ENCODE data around the gene HPN.

Gene HPN

GRCh38 chr19:35068941-35069634 lies 27.6 kb downstream of the HPN start:
- Histone ChIP-seq H3K27ac (ENCODE audit: low read length) (no peak overlapping the region), H3K9ac (ENCODE audit: low read length) (no peak overlapping the region), H3K9me3 (ENCODE audit: insufficient read depth, low read length) (no peaks in the 10 kb centered on the region), H3K4me2 (ENCODE audit: low read length) (0 out of 2 replicates have a peak overlapping the region, but pooled peaks have one; percentile 10), H3K4me1 (ENCODE audit: low read length) (peaks cover 11% of the 10 kb centered on the region), H3K27me3 (ENCODE audit: low read depth, low read length) (peaks cover 19% of the 10 kb centered on the region), H4K20me1 (ENCODE audit: insufficient read depth, low read length) (no peaks in the 10 kb centered on the region), H3K79me2 (ENCODE audit: low read length) (no peaks in the 10 kb centered on the region), H3K36me3 (replicated peaks; ENCODE audit: low read depth, low read length) (no peaks in the 10 kb centered on the region), H3K4me3 (ENCODE audit: low read length) (no peak overlapping the region), H2AFZ (ENCODE audit: low read depth, low read length) (no peak overlapping the region)
- no peak for TF ChIP-seq EZH2phosphoT487 (IDR thresholded peaks at IDR 0.05; ENCODE audit: low read depth)
- TF ChIP-seq CTCF (IDR thresholded peaks at IDR 0.05; ENCODE audit: low read depth, low read length), result no peak

- Histone ChIP-seq H3K27ac (ENCODE audit: low read length) (no peak overlapping the region), H3K9ac (ENCODE audit: low read length) (no peak overlapping the region)
Observed at GRCh38 chr19:35069696-35070095, 28.2 kb downstream of the HPN start.

GRCh38 chr19:35070471-35070870 lies 28.9 kb downstream of the HPN start:
- Histone ChIP-seq H3K9ac (ENCODE audit: low read length) (no peak overlapping the region), H3K9me3 (ENCODE audit: insufficient read depth, low read length) (no peaks in the 10 kb centered on the region), H3K79me2 (ENCODE audit: low read length) (no peaks in the 10 kb centered on the region), H3K36me3 (replicated peaks; ENCODE audit: low read depth, low read length) (no peaks in the 10 kb centered on the region), H2AFZ (ENCODE audit: low read depth, low read length) (no peak overlapping the region), H3K27ac (ENCODE audit: low read length) (no peak overlapping the region), H3K4me2 (ENCODE audit: low read length) (no peak overlapping the region), H4K20me1 (ENCODE audit: insufficient read depth, low read length) (no peaks in the 10 kb centered on the region), H3K27me3 (ENCODE audit: low read depth, low read length) (peaks cover 19% of the 10 kb centered on the region), H3K4me3 (ENCODE audit: low read length) (no peak overlapping the region), H3K4me1 (ENCODE audit: low read length) (peaks cover 11% of the 10 kb centered on the region)
- TF ChIP-seq CTCF (IDR thresholded peaks at IDR 0.05; ENCODE audit: low read depth, low read length) (no peak), EZH2phosphoT487 (IDR thresholded peaks at IDR 0.05; ENCODE audit: low read depth) (no peak)

More at GRCh38 chr19:35069696-35070095, 28.2 kb downstream of the HPN start:
- Histone ChIP-seq H3K4me1 (ENCODE audit: low read length) (peaks cover 11% of the 10 kb centered on the region), H3K4me3 (ENCODE audit: low read length) (no peak overlapping the region), H3K36me3 (replicated peaks; ENCODE audit: low read depth, low read length) (no peaks in the 10 kb centered on the region), H4K20me1 (ENCODE audit: insufficient read depth, low read length) (no peaks in the 10 kb centered on the region), H3K4me2 (ENCODE audit: low read length) (peak overlapping the region; percentile 10; the same call in 1 of the 2 replicates), H3K79me2 (ENCODE audit: low read length) (no peaks in the 10 kb centered on the region), H3K27me3 (ENCODE audit: low read depth, low read length) (peaks cover 19% of the 10 kb centered on the region), H2AFZ (ENCODE audit: low read depth, low read length) (no peak overlapping the region), H3K9me3 (ENCODE audit: insufficient read depth, low read length) (no peaks in the 10 kb centered on the region)
- TF ChIP-seq CTCF (IDR thresholded peaks at IDR 0.05; ENCODE audit: low read depth, low read length), result no peak
- TF ChIP-seq EZH2phosphoT487 (IDR thresholded peaks at IDR 0.05; ENCODE audit: low read depth), result no peak

DNA sequence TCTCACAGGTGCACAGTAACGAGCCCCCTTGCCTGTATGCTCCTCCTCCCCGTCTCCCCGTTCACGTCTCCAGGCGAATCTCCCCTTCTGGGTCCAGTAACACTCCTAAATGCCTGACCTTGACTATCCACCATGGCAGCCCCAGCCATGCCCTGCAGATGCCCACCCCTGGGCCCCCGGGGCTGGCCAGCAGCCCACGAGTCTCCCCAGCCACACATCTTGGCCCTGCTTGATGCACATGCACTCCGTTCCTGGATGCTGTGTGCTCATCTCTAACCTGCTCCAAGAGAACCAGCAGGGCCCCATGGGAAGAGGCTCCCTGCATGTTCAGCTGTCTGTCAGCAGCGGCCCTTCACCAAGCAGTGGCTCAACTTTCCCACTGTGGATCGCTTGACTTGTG lies 32.0 kb downstream of the HPN start:
- Histone ChIP-seq H3K27me3 (ENCODE audit: low read depth, low read length) (peaks cover 16% of the 10 kb centered on the region), H3K4me3 (ENCODE audit: low read length) (no peak overlapping the region), H3K4me1 (ENCODE audit: low read length) (peaks cover 8% of the 10 kb centered on the region), H3K27ac (ENCODE audit: low read length) (no peak overlapping the region), H4K20me1 (ENCODE audit: insufficient read depth, low read length) (no peaks in the 10 kb centered on the region), H2AFZ (ENCODE audit: low read depth, low read length) (no peak overlapping the region), H3K36me3 (replicated peaks; ENCODE audit: low read depth, low read length) (no peaks in the 10 kb centered on the region), H3K9me3 (ENCODE audit: insufficient read depth, low read length) (no peaks in the 10 kb centered on the region), H3K9ac (ENCODE audit: low read length) (no peak overlapping the region), H3K4me2 (ENCODE audit: low read length) (no peak overlapping the region), H3K79me2 (ENCODE audit: low read length) (no peaks in the 10 kb centered on the region)
- TF ChIP-seq EZH2phosphoT487 (IDR thresholded peaks at IDR 0.05; ENCODE audit: low read depth) (no peak), CTCF (IDR thresholded peaks at IDR 0.05; ENCODE audit: low read depth, low read length) (no peak)

Measured in OCI-LY3 (cell line).